GM12874 (cell line): Measurements from ENCODE around the gene HS2ST1.

ENCODE experiments used
- TF ChIP-seq, protein P1 (sequence below): IDR thresholded peaks from 2 replicates; pipeline ENCODE4 v1.5.1; 2011; ENCODE audit warnings: low read depth, mild to moderate bottlenecking, control low read depth, low read length, moderate library complexity; ENCODE audit not compliant: insufficient read depth

The HS2ST1 gene

DNA sequence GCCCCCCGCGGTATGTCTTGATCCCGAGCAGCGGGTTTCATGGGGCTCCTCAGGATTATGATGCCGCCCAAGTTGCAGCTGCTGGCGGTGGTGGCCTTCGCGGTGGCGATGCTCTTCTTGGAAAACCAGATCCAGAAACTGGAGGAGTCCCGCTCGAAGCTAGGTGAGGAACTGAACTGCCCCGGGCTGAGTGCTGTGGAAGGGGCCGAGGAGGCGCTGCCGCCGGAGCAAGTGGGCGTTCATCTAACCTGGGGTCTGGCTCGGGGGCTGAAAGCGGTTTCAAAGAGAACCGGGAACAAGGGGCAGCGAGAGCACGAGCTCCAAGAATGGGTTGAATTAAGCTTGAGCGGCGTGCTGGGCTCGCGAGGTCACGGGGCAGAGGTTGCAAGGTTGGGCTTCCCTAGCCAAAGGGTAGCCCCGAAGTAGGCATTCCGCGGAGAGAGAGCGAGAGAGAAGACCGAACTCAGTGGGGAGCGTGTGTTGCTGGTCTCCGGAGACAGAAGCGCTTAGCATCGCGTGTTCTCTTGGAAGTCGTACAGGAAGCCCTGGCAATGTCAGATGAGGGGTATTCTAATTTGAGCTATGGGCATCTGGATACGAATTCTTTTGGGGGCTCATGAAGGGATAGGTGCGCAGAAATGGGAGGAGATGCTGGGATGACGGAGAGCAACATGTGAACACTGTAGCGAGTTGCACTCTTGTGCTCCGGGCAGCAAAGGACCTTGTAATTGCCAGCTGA is 732 bp downstream of the HS2ST1 start:
- TF ChIP-seq, protein P1, sequence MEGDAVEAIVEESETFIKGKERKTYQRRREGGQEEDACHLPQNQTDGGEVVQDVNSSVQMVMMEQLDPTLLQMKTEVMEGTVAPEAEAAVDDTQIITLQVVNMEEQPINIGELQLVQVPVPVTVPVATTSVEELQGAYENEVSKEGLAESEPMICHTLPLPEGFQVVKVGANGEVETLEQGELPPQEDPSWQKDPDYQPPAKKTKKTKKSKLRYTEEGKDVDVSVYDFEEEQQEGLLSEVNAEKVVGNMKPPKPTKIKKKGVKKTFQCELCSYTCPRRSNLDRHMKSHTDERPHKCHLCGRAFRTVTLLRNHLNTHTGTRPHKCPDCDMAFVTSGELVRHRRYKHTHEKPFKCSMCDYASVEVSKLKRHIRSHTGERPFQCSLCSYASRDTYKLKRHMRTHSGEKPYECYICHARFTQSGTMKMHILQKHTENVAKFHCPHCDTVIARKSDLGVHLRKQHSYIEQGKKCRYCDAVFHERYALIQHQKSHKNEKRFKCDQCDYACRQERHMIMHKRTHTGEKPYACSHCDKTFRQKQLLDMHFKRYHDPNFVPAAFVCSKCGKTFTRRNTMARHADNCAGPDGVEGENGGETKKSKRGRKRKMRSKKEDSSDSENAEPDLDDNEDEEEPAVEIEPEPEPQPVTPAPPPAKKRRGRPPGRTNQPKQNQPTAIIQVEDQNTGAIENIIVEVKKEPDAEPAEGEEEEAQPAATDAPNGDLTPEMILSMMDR, result no peak

DNA sequence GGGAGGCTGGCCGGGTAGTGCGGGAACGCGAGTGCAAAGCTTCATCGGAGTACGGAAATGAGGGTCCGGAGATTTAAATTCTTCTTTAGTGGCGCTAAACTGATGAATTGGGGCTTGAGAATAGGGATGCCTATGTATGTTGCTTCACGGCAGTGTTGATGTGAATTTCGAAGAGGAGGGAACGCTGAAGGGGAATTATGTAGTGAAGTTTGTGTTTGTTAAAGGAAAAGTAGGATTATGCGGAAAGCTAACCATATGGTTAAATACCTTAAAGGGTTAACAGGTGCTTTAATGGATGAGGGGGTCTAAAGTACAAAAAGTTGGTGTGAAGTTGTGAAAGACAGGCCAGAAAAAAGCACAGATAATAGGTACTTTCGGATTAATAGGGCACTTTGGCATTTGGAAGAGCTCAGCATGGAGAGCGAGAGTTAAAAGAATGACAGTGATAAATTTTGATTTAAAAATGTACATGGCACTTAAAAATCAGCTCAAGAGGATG is 1.4 kb downstream of the HS2ST1 start:
- TF ChIP-seq, protein P1, result no peak

DNA sequence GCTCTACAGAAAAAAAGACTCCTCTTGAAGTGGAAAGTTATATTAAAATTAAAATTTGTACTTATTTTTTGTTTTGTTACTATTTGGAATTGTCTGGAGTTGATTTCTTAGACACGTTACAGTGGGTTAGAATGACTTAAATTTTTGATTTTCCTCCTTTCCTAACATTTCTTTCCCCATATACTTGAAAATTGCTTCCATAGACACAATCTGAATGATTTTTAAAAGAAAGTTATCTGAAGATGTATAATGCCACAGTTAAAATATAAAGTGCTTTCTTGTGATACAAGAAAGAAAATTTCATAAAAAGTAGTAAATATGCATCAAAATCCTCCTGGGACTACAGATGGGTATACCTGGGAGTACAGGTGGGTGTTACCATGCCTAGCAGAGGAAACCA is 2.3 kb downstream of the HS2ST1 start:
- TF ChIP-seq, protein P1, result no peak

GRCh38 chr1:86922445-86922844 is 8.0 kb downstream of the HS2ST1 start:
- TF ChIP-seq, protein P1, result no peak

DNA sequence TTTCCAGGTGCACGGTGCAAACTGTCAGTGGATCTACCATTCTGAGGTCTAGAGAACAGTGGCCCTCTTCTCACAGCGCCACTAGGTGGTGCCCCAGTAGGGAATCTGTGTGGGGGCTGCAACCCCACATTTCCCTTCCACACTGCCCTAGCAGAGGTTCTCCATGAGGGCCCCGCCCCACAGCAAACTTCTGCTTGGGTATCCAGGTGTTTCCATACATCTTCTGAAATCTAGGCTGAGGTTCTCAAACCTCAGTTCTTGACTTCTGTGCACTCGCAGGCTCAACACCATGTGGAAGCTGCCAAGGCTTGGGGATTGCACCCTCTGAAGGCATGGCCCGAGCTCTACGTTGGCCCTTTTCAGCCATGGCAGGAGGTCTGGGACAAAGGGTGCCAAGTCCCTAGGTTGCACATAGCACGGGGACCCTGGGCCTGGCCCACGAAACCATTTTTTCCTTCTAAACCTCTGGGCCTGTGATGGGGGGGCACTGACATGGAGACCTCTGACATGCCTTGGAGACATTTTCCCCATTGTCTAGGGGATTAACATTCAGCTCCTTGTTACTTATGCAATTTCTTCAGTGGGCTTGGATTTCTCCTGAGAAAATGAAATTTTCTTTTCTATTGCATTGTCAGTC is 10.0 kb downstream of the HS2ST1 start:
- TF ChIP-seq, protein P1, result no peak

GRCh38 chr1:86925742-86926141 is 11.3 kb downstream of the HS2ST1 start:
- TF ChIP-seq, protein P1, result no peak

DNA sequence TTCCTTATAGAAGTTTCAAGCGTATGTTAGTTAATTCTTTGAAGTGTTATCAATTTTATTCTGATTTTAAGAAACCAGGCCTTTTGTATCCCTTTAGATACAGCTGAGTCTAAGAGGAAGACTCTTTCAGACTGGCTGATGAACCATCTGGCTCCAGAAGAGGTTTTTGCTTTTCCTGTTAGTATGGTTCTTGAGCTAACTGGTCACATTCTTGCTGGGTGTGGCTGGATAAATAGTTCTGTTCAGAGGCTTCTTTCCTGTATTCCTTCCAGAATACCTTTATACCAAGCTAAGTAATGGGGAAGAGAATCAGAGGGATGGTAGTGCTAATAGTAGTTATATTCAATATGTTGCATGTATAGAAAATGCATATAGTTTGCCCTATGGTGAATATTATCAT is 12.4 kb downstream of the HS2ST1 start:
- TF ChIP-seq, protein P1, result no peak
